Measurements from ENCODE around the gene MEFV.
"Not testable (repeated sequence)": the region's sequence is repeated elsewhere in the genome, so short reads cannot be mapped to it uniquely, and the experiment has no call there.

The MEFV gene

DNA sequence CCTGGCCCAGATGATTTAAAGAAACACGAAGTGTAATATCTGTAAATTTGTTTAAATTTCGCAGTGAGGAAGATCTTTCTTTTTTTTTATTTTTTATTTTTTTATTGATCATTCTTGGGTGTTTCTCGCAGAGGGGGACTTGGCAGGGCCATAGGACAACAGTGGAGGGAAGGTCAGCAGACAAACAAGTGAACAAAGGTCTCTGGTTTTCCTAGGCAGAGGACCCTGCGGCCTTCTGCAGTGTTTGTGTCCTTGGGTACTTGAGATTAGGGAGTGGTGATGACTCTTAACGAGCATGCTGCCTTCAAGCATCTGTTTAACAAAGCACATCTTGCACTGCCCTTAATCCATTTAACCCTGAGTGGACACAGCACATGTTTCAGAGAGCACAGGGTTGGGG, 14.3 kb upstream of the MEFV start:
- DNase-seq (ENCODE audit: low read depth, low spot score), result not testable (repeated sequence)

DNA sequence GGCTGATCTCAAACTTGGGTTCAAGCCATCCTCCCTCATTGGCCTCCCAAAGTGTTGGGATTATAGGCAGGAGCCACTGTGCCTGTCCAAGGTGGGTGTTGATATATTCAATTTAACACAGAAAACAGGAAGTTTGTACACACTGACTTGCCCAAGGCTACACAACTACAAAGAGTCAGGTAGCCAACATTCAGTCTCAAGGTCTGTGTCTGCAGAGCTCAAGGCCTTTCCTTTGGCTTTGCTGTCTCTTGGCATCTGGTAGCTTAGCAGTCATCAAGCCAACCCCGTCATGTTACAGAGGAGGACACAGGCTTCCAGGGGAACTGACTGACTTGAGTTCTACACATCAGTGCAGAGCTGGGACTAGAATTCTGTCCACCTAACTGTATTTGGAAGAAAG, 11.9 kb upstream of the MEFV start:
- no peak for DNase-seq (ENCODE audit: low read depth, low spot score)

DNA sequence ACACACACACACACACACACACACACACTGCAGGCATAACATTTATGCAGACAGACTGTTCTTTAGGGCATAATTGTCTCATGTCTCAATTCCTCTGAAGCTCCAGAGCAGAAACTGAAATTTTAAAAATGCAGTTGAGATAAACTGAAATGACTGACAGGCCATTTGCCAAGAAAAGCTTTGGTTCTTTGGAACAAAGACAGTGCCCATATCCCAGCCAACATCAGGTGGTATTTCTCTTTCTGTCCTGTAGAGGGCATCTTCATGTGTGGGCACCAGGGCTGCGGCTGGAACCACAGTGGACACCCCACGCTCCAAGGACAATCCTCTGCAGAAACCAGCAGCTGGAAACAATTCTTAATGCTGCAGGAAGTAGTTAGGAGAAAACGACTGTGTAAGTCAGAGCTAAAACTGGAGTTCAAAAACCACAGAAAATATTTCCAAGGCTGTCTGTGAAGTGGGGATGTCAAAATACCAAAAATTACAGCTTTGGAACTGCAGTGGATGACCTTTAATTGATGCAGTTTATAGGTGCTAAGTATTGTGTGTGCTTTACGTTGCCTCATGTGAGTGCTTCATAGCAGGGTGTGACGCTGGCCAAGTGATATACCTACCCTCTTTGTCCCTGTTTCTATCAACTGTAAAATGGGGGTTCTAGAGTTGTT, 10.6 kb upstream of the MEFV start:
- DNase-seq (ENCODE audit: low read depth, low spot score), result peak; percentile 73

DNA sequence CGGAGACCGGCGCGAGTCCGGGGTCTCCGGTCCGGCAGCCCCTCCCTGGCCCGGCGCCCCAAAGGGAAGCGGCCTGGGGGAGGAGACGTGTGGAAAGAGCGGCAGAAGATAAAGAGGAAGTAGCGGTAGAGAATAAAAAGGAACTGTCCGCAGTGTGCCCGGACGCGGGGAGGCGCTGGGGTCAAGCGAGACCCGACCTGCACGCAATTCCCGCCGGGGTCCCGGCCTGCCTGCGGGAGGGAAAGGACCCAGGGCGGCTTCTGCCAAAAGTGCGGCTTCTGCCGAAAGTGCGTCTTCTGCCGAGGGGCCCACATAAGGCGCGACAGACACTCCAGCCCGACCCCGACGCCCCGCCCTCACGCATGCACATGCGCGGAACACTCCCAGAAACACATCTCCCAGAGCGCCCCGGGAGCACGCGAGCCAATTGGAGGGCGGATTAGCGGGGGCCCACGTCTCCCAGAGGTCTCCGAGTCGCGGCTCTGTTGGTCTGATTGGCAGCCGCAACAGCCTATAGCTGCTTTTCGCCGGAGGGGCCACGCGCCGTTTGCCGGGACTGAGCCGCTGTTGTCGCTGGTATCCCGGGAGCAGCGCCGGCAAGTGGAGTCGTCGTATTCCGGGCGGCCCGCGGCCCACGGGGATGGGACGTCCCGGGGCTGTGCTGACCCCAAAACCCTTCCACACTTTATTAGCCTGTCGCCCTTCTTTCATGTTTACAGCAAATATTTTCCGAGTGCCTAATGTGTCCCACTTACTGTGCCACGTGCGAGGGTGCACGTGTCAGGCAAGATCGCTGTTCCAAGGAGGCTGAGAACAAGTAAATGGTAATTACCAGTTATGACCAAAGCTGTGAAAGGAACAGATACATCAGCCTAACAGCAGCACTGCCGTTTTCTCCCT, 8.0 kb upstream of the MEFV start:
- peak; percentile 99 for DNase-seq (ENCODE audit: low read depth, low spot score)

DNA sequence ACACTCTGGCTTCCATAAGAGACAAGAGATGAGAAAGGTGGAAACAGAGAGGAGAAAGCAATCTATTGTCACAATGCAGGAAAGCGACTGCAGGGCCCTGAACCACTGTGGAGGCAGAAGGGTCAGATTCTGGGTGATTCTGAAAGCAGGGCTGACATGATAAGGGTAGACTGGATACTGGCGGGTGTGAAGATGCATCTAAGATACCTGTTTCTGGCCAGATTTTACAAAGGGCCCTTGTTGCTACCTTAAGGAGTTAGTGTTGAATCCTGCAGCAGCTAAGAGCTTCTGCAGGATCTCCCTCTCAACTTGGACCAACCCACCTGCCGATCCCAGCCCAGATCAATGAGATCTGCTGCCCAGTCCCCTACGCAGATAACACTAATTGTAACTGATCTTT, 6.1 kb upstream of the MEFV start:
- no peak for DNase-seq (ENCODE audit: low read depth, low spot score)

DNA sequence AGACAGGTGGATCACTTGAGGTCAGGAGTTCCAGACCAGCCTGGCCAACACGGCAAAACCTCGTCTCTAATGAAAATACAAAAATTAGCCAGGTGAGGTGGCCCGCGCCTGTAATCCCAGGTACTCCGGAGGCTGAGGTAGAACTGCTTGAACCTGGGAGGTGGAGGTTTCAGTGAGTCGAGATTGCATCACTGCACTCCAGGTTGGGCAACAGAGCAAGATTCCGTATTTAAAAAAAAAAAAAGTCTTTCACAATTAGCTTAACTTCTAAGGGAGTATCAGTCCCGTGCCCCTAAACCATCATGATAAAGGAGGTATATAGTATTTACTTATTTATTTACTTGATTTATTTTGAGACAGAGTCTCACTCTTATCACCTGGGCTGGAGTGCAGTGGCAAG, 3.4 kb upstream of the MEFV start:
- no peak for DNase-seq (ENCODE audit: low read depth, low spot score)

DNA sequence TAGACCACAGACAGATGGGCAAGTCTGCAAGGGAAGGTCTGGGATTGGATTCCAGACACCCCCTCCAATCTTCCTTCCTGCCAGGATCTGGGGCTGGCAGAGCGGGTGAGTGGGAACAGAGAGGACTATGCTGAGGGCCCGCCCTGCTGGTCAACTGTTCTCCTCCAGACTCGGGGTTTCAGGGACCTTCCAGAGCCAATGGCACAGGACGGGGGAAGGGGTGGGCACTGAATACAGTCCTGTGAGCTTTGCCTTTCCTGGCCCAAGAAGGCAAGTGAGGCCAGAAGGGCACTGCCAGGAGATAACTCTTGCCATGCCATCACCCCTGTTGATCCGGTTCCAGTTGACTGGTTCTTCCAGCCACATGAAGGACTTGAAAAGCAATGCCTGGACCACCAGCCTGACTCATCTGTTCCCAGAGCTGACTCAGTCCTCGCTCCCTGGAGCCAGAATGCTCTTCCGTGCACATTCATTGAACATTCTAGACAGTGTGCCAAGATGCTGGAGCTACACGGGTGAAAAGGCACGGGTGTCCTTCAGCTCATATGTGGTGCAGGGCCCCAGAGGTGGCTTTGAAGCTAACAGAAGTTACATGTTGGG, 533 bp upstream of the MEFV start:
- peak; percentile 71 for DNase-seq (ENCODE audit: low read depth, low spot score)

DNA sequence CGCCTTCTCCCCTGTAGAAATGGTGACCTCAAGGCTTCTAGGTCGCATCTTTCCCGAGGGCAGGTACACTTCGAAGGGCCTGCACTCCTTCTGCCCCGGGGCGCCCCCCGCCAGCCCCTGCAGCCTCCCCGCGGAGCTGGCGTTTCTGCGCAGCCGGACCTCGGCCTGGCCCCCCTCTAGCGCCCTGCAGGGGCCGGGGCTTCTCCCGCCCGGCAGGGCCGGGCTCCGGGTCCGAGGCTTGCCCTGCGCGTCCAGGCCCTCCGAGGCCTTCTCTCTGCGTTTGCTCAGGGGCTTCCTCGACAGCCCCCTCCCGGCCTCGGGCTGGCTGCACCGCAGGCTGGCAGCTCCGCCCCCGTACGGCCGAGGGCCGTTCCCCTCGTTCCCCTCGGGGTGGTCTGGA, 2.1 kb downstream of the MEFV start:
- DNase-seq (ENCODE audit: low read depth, low spot score), result no peak

DNA sequence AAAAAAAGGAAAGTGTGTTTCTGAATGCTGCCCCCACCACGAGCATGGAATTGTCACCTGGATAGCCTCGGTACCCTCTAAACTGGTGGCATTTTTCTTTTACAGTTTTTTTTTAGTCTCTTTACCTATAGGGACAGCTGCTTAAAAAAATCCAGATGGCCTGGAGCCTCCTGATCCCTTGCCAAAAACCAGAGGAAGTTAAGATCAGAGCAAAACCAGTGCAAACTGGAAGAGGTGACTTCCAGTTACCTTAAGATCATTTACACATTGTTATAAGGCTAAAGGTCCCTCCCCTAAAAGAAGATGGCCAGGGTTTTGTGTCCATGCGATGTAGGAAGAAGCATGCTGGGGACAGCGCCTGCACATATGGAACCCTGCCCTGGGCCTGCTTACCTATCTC, 3.5 kb downstream of the MEFV start:
- no peak for DNase-seq (ENCODE audit: low read depth, low spot score)

DNA sequence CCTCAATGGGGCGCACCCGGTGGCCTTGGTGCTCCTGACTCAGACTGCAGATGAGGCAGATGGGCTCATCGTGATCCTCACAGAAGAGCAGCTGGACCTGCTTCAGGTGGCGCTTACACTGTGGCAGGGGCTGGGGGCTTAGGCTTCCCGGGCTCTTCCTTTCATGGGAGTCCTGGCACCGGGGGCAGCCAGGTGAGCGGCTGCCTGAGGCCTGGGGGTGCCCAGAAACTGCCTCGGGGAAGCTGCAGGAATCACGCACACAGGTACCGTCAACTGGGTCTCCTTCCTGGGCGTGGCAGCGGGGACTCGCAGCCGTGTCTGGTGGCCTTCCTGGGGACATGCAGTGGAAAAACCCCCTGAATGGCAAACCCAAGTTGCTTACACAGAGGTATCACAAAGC, 7.0 kb downstream of the MEFV start:
- DNase-seq (ENCODE audit: low read depth, low spot score), result no peak

DNA sequence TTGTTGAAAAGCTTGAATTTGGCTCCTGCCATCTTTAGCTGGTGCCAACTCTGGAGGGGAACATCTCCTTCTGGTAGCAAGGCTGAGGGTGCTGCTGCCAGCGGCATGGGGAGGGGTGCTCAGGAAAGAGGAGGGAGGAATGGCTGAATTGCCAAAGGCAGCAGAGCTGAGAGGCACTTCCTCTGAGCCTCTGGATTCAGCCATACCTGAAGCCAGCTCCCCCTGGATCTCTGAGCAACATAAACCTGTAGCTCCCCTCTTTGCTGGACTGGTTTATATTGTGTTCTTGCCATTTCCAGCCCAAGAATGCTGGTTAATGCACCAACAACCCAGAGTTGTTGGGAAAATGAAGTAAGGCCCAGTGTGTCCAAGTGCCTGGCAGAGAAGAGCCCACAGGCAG, 7.4 kb downstream of the MEFV start:
- no peak for DNase-seq (ENCODE audit: low read depth, low spot score)

DNA sequence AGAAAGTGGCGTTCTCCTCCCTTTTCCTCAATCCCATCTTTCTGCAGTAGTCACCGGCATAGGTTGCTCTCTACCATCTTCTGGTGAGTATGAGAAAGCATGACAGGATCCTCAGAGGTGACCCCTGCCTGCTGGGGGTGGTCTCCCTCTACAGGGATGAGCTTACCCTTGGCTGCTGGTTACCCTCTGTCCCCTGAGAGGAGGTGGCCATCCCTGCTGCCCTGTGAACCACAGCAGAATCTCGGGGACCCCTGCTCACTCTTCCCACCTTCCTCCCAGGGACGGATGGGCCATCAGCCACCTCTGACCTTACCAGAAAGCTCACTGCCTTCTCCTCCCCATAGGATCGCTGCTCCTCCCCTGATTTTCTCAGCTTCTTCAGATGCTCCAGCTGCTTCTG, 7.8 kb downstream of the MEFV start:
- DNase-seq (ENCODE audit: low read depth, low spot score), result no peak

DNA sequence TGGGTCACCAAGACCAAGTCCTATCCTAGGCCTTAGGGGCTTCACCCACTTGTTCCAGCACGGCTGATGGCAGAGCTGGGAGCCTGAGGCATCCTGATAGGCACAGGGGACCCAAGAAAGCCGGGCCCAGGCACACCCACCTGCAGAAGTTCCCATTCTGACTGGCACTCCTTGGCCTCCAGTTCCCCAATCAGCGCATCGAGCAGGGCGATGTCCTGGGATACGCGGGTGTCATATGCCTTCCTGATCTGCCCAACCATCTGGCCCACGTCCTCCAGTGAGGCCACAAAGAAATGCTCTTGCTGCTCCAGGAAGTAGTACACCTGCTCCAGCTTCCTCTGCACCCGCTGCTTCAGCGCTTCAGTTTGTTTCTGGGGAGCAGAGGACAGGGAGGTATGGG, 9.6 kb downstream of the MEFV start:
- DNase-seq (ENCODE audit: low read depth, low spot score), result no peak

DNA sequence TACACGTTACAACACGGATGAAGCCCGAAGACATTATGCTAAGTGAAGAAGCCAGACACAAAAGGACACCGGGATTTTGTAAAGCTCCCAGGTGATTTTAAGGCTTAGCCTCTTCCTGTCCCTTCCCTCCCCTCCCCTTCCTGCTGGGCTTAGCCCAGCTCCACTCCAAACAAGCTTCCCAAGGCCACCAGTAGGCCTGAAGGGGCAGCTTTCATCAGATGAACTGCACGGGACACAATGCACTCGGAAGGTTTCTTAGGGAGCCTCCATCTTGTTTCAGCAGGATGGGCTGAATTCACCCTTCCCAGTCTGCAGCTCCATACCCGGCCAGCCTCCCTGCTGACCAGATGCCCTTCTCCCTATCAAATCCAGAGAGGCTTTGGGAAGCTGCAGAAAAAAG, 10.4 kb downstream of the MEFV start:
- DNase-seq (ENCODE audit: low read depth, low spot score), result no peak

DNA sequence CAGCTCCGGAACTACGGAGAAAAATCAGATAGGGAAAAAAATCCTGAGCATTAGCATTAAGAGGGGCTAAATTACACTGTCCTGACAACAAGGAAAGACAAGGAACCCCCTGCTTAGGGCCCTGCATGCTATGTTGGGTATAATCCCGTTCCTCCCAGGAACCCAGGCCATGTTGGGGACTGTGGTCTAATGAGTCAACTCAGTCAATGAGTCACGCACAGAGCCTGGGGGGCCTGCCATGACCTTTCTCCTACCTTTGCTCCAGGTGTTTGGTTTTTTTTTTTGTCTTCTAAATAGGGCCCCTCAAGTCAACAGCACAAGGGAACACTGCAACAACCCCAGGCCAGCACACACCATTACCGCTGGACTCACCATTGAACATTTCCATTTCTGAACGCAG, 12.6 kb downstream of the MEFV start:
- no peak for DNase-seq (ENCODE audit: low read depth, low spot score)

DNA sequence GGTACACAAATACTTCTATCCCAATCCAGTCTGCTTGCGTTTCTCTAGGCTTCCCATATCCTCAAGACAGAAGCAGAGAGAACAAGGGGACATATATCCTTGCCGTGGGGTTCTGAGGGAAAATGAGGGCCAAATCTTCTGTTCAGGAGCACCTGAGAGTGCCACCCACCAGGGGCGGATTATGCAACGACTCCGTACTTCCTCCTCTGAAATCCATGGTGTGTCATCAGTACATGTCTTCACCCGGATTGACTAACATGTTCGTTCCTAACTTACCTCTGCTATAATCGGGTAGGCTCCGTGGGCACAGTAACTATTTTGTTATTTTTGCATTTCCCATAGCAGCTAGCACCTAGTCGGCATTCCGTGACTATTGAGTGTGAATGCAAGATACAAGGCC, 13.7 kb downstream of the MEFV start:
- no peak for DNase-seq (ENCODE audit: low read depth, low spot score)

DNA sequence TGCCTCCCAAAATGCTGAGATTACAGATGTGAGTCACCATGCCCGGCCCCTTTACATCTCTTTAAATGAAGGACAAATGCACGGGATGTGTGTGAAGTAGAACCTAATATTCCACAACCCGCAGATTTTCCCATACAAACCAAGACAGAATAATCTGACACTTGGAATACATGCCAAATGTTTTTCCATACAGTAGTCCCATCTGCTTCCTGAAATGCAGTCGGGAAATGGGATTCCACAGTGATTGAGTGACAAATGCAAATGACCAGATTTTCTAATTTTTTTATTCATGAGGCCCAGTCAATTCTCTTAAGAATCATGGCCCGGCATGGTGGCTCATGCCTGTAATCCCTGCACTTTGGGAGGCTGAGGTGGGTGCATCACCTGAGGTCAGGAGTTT, 14.7 kb downstream of the MEFV start:
- DNase-seq (ENCODE audit: low read depth, low spot score), result no peak

DNA sequence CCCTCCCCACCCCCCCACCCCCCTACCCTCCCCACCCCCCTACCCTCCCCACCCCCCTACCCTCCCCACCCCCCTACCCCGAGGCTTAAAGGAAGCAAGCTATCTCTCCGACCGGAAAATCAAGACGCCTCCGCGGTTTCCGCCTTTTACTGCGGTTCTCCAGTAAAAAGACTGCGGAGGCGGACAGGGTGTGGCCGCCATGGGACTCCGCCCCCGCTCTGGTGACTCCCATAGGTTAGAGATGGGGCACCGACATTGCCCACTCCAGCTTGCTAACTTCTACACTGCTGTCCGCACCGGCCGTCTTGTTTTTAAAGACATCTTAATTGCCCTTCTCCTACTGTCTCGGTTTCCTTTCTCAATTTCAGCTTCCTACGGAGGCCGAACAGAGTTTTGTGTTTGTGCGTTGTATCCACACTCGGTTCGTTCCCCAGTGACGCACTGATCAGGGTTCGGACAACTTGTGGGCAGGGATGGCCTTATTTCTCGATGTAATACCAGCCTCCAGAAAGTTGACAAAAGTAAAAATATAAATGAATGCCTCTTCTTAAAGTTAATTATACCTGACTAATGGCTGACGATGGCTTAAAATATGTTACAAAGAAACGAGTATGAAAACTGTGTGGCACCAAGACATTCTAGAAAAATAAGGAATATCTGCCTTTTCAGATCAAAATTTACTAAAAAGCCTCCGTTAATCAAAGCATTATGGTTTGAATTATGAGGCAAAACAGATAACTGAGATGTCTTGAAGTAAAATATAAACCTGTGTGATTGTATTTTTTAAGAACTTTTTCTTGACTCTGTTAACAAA, 20.4 kb downstream of the MEFV start:
- DNase-seq (ENCODE audit: low read depth, low spot score), result no peak

DNA sequence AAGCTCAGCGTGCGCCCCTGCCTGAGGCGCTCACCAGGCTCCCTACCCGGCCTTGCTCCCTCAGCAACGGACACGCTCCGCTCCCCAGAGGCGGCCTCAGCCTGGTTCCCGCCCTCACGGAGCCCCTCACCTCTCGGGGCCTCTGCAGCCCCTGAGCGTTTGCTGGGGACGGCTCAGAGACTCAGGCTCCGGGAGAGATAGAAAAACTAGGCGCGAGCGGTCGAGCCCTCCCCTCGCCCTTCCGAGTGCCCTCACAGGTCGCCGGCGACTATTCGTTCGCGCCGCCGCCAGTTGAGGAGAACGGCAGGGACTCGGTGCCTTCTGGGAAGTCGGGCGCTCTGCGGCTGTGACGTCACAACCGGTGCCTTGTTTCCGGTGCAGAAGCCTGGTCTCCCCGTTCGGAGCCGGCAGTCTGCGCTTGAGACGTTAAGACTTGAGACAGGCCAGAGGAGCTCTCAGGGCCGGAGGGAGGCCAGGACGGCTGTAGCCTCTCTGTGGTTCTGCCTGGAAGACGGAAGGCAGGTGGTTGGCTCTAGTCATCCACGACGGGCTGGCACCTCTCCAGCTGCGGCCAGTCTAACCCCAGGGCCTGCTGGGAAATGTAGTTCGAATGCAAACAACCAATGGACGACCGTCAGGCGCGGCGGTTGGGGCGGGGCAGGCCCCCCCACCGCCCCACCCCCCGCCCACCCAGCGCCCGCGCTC, 21.4 kb downstream of the MEFV start, which contains the start of gene ZNF200:
ZNF200 (minus strand) TSS at position 302 of the 705 bp plus-strand sequence. CDS start 1,403 bp downstream, outside the sequence.
- peak; percentile 98 for DNase-seq (ENCODE audit: low read depth, low spot score)

DNA sequence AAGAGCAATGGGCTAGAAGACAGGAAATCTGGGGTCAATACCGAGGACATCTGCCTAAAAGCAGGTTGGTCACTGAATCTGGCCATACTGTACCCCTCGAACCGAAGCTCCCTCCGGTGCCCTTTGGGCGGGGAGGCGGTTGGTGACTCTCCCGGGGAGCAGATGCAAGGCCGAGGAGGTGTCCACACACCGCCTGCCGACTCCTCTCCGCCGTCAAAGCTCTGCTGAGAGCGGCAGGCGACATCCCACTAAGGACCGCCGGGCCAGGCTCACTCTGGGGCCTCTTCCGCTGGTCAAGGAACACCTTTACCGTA, 21.9 kb downstream of the MEFV start:
- DNase-seq (ENCODE audit: low read depth, low spot score), result no peak

DNA sequence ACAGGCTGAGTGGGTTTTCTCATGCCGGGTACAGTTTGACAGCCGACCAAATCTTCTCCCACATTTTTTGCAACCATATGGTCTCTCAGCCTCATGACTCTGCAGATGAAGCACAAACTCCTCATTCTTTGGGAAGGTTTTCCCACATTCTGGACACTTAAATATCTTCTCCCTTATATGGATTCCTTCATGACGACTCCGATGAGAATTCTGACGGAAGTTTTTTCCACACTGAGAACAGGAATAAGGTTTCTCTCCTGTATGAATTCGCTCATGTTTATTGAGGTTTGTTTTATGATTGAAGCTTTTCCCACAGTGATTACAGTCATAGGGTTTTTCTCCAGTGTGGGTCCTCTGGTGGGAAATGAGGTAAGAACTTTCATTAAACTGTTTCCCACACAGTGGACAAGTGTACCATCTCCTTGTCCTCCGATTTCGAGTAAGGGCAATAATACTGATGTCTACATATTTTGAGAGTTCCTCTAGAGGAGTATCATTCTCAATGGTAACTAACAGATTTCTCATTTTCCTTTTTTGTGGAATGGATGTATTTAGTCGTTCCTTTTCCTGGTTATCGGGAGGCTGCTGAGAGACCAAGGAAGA, 32.4 kb downstream of the MEFV start:
- no peak for DNase-seq (ENCODE audit: low read depth, low spot score)
